Uterus (tissue), 2 donors: ENCODE data around the gene SRL.

Experiments used
- POLR2A ChIP-seq, 2 donors: fragments of 450-650 bp; IDR thresholded peaks; one replicate each; pipeline ENCODE4 v1.6.1; 2016; ENCODE audit warnings: antibody characterized with exemption in 2 of 2, mild to moderate bottlenecking in 1 of 2, moderate library complexity in 1 of 2
- TF ChIP-seq, protein P1 (sequence below), 4 experiments: fragments of 200-600 bp in 2 of 4; fragments of 450-650 bp in 2 of 4; sonication (generic) in 2 of 4; IDR thresholded peaks; one replicate each; pipeline ENCODE4 v1.5.1; 2016 to 2019; ENCODE audit warnings: antibody characterized with exemption in 4 of 4, mild to moderate bottlenecking in 2 of 4, moderate library complexity in 1 of 4

DNA sequence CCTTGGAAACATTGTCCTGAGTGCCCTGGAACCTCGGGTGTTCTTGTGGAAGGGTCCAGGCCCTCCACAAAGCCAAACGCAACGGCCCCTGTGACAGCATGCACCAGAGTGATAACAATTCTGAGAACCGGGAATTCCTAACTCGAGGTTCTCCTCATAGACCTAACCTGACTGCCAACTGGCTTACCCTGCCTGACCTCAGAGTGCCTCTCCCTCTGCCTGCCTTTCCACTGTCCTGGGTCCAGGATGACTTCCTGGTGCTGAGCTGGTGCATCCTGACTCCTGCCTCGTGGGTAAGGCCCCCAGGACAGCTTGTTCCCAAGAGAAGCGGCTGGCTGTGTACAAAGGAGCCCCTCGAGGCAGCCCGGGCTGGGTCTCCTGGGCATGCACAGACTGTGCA is 51.8 kb downstream of the SRL start:
- TF ChIP-seq, protein P1, sequence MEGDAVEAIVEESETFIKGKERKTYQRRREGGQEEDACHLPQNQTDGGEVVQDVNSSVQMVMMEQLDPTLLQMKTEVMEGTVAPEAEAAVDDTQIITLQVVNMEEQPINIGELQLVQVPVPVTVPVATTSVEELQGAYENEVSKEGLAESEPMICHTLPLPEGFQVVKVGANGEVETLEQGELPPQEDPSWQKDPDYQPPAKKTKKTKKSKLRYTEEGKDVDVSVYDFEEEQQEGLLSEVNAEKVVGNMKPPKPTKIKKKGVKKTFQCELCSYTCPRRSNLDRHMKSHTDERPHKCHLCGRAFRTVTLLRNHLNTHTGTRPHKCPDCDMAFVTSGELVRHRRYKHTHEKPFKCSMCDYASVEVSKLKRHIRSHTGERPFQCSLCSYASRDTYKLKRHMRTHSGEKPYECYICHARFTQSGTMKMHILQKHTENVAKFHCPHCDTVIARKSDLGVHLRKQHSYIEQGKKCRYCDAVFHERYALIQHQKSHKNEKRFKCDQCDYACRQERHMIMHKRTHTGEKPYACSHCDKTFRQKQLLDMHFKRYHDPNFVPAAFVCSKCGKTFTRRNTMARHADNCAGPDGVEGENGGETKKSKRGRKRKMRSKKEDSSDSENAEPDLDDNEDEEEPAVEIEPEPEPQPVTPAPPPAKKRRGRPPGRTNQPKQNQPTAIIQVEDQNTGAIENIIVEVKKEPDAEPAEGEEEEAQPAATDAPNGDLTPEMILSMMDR (IDR thresholded peaks at IDR 0.05) = no peak
- no peak for TF ChIP-seq POLR2A (IDR thresholded peaks at IDR 0.05)
